ENCODE data around the gene ZW10. TPM values are rescaled to one million over a fixed set of nuclear protein-coding genes. Genes with fewer than 3 reads are reported as not detected.

Gene ZW10, protein sequence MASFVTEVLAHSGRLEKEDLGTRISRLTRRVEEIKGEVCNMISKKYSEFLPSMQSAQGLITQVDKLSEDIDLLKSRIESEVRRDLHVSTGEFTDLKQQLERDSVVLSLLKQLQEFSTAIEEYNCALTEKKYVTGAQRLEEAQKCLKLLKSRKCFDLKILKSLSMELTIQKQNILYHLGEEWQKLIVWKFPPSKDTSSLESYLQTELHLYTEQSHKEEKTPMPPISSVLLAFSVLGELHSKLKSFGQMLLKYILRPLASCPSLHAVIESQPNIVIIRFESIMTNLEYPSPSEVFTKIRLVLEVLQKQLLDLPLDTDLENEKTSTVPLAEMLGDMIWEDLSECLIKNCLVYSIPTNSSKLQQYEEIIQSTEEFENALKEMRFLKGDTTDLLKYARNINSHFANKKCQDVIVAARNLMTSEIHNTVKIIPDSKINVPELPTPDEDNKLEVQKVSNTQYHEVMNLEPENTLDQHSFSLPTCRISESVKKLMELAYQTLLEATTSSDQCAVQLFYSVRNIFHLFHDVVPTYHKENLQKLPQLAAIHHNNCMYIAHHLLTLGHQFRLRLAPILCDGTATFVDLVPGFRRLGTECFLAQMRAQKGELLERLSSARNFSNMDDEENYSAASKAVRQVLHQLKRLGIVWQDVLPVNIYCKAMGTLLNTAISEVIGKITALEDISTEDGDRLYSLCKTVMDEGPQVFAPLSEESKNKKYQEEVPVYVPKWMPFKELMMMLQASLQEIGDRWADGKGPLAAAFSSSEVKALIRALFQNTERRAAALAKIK
- polyA plus RNA-seq (2013, experiment 1 of 2): 18.1 TPM
- 17.9 TPM for polyA plus RNA-seq (2013, experiment 2 of 2)

- H3K27ac ChIP-seq (ENCODE audit: low read depth, low read length): no peak within 1 kb of the TSS
- H4K5ac ChIP-seq (ENCODE audit: low read length): no peak within 1 kb of the TSS
- H3K79me1 ChIP-seq (ENCODE audit: low read length): peaks cover 8% of the 10 kb centered on the region
- H3K23ac ChIP-seq (ENCODE audit: low read length): no peak within 1 kb of the TSS
- H3K18ac ChIP-seq (ENCODE audit: low read length): no peak within 1 kb of the TSS
- H2BK120ac ChIP-seq (ENCODE audit: low read depth, low read length): no peak within 1 kb of the TSS
- H3K4me1 ChIP-seq (ENCODE audit: control insufficient read depth, low read depth, low read length): peaks cover 2% of the 10 kb centered on the region
- H2BK5ac ChIP-seq (ENCODE audit: low read length): no peak within 1 kb of the TSS
- peak within 1 kb of the TSS; percentile 92 for H3K56ac ChIP-seq (ENCODE audit: low read length)
- peak within 1 kb of the TSS; percentile 86 for H3K9ac ChIP-seq (ENCODE audit: low read length)
- H3K27me3 ChIP-seq (ENCODE audit: insufficient read depth, low read length, poor library complexity): peaks cover 2% of the 10 kb centered on the region
- H3K79me2 ChIP-seq (ENCODE audit: control insufficient read depth, insufficient read depth, low read length): peaks cover 9% of the 10 kb centered on the region
- H3K4me3 ChIP-seq (ENCODE audit: low read length): peak within 1 kb of the TSS; percentile 77
- H3K36me3 ChIP-seq (ENCODE audit: control insufficient read depth, insufficient read depth, low read length): no peaks in the 10 kb centered on the region
- H2AK5ac ChIP-seq (ENCODE audit: low read length): no peak within 1 kb of the TSS
- no peak within 1 kb of the TSS for H3K4ac ChIP-seq (ENCODE audit: low read depth, low read length)
- WGBS (ENCODE audit: extremely low coverage, insufficient coverage, low lambda C conversion rate): no CpG with 5 or more reads among the region's 46 CpGs
- no peak within 1 kb of the TSS for H2BK15ac ChIP-seq (replicated peaks; ENCODE audit: low read depth)
- H4K8ac ChIP-seq (ENCODE audit: low read depth, low read length): no peak within 1 kb of the TSS
- peak; percentile 98 for DNase-seq
- H3K4me2 ChIP-seq (ENCODE audit: low read length): peak within 1 kb of the TSS; percentile 56
Observed at GRCh38 chr11:113773416-113774173, at the start of gene ZW10. Gene ZW10, minus strand, starts transcription at chr11:113773692. Its CDS starts 26 bp downstream, at chr11:113773666.

DNA sequence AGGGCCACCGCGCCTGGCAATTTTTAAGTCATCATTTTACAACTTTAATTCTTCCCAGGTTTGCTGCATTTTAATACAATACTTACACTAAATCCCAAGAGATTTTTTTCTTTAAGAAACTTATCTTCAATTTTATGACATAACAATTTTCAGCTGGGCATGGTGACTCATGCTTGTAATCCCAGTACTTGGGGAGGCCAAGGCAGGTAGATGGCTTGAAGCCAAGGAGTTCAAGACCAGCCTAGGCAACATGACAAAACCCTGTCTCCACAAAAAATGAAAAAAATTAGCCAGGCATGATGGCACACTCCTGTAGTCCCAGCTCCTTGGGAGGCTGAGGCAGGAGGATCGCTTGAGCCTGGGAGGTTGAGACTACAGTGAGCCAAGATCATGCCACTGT lies 44.9 kb upstream of the ZW10 start:
- Histone ChIP-seq H2AK5ac (ENCODE audit: low read length) (no peak overlapping the region), H3K9ac (ENCODE audit: low read length) (no peak overlapping the region), H3K27me3 (ENCODE audit: insufficient read depth, low read length, poor library complexity) (no peaks in the 10 kb centered on the region), H3K36me3 (ENCODE audit: control insufficient read depth, insufficient read depth, low read length) (peaks cover 5% of the 10 kb centered on the region), H3K27ac (ENCODE audit: low read depth, low read length) (no peak overlapping the region), H3K23ac (ENCODE audit: low read length) (no peak overlapping the region), H3K4me1 (ENCODE audit: control insufficient read depth, low read depth, low read length) (no peaks in the 10 kb centered on the region), H3K79me2 (ENCODE audit: control insufficient read depth, insufficient read depth, low read length) (no peaks in the 10 kb centered on the region), H3K4me3 (ENCODE audit: low read length) (no peak overlapping the region), H4K8ac (ENCODE audit: low read depth, low read length) (no peak overlapping the region), H3K56ac (ENCODE audit: low read length) (no peak overlapping the region), H3K18ac (ENCODE audit: low read length) (no peak overlapping the region), H3K4me2 (ENCODE audit: low read length) (no peak overlapping the region), H2BK15ac (replicated peaks; ENCODE audit: low read depth) (no peak overlapping the region), H3K79me1 (ENCODE audit: low read length) (no peaks in the 10 kb centered on the region), H2BK5ac (ENCODE audit: low read length) (no peak overlapping the region), H4K5ac (ENCODE audit: low read length) (no peak overlapping the region), H3K4ac (ENCODE audit: low read depth, low read length) (no peak overlapping the region), H2BK120ac (ENCODE audit: low read depth, low read length) (no peak overlapping the region)
- DNase-seq: no peak
- no CpG with 5 or more reads among the region's 3 CpGs for WGBS (ENCODE audit: extremely low coverage, insufficient coverage, low lambda C conversion rate)

DNA sequence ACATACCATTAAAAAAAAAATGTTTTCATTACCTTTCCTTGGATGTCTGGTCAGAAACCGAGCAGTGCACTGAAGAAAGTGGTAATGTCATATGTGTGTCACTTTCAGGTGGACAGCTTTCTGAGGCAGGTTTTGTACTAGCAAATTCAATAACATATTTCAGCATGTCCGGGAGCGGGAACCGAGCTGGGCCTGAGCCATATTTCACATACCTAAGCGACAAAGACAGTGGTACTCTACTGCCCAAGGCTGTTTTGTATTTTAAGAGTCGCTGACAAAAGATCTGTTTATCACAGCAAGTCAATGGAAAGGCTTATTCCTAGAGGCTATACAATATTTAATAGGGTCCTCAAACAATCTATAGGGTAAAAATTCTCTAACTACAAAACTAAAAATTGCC lies 44.1 kb upstream of the ZW10 start:
- DNase-seq: no peak
- no peak overlapping the region for H3K4me2 ChIP-seq (ENCODE audit: low read length)
- WGBS (ENCODE audit: extremely low coverage, insufficient coverage, low lambda C conversion rate): no CpG with 5 or more reads among the region's 6 CpGs
- no peaks in the 10 kb centered on the region for H3K79me1 ChIP-seq (ENCODE audit: low read length)
- H3K4me3 ChIP-seq (ENCODE audit: low read length): no peak overlapping the region
- no peak overlapping the region for H3K27ac ChIP-seq (ENCODE audit: low read depth, low read length)
- no peak overlapping the region for H3K23ac ChIP-seq (ENCODE audit: low read length)
- H3K4me1 ChIP-seq (ENCODE audit: control insufficient read depth, low read depth, low read length): no peaks in the 10 kb centered on the region
- no peak overlapping the region for H2AK5ac ChIP-seq (ENCODE audit: low read length)
- no peaks in the 10 kb centered on the region for H3K79me2 ChIP-seq (ENCODE audit: control insufficient read depth, insufficient read depth, low read length)
- H3K9ac ChIP-seq (ENCODE audit: low read length): no peak overlapping the region
- no peak overlapping the region for H2BK15ac ChIP-seq (replicated peaks; ENCODE audit: low read depth)
- H2BK5ac ChIP-seq (ENCODE audit: low read length): no peak overlapping the region
- peaks cover 5% of the 10 kb centered on the region for H3K36me3 ChIP-seq (ENCODE audit: control insufficient read depth, insufficient read depth, low read length)
- H2BK120ac ChIP-seq (ENCODE audit: low read depth, low read length): no peak overlapping the region
- no peak overlapping the region for H3K18ac ChIP-seq (ENCODE audit: low read length)
- no peaks in the 10 kb centered on the region for H3K27me3 ChIP-seq (ENCODE audit: insufficient read depth, low read length, poor library complexity)
- no peak overlapping the region for H4K8ac ChIP-seq (ENCODE audit: low read depth, low read length)
- H3K56ac ChIP-seq (ENCODE audit: low read length): no peak overlapping the region
- no peak overlapping the region for H3K4ac ChIP-seq (ENCODE audit: low read depth, low read length)
- no peak overlapping the region for H4K5ac ChIP-seq (ENCODE audit: low read length)

DNA sequence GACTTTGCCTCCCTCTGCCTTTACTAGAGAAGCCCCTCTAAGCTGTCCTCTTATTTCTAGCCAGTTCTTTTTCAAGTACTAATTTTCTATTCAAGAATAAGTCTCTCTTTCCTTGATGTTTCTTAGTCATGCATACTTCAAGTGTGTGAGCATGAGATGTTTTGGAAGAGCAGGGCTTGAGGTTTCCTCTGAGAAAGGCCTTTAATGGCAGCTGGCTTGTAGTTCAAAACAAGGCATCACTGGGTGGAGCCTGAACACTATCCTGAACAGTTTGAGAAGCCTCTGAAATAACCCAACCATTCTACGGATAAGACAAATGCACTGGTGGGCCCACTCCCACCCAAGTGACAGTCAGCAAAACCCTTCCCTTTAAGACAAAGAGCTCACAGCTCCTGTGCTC lies 43.7 kb upstream of the ZW10 start:
- Histone ChIP-seq H4K5ac (ENCODE audit: low read length) (no peak overlapping the region), H3K79me2 (ENCODE audit: control insufficient read depth, insufficient read depth, low read length) (no peaks in the 10 kb centered on the region), H2BK15ac (replicated peaks; ENCODE audit: low read depth) (no peak overlapping the region), H4K8ac (ENCODE audit: low read depth, low read length) (no peak overlapping the region), H2AK5ac (ENCODE audit: low read length) (no peak overlapping the region), H3K4ac (ENCODE audit: low read depth, low read length) (no peak overlapping the region), H3K79me1 (ENCODE audit: low read length) (no peaks in the 10 kb centered on the region), H3K27ac (ENCODE audit: low read depth, low read length) (no peak overlapping the region), H3K4me2 (ENCODE audit: low read length) (no peak overlapping the region), H3K4me3 (ENCODE audit: low read length) (no peak overlapping the region), H3K56ac (ENCODE audit: low read length) (no peak overlapping the region), H3K4me1 (ENCODE audit: control insufficient read depth, low read depth, low read length) (no peaks in the 10 kb centered on the region), H3K18ac (ENCODE audit: low read length) (no peak overlapping the region), H3K36me3 (ENCODE audit: control insufficient read depth, insufficient read depth, low read length) (peaks cover 5% of the 10 kb centered on the region), H3K9ac (ENCODE audit: low read length) (no peak overlapping the region), H2BK5ac (ENCODE audit: low read length) (no peak overlapping the region), H2BK120ac (ENCODE audit: low read depth, low read length) (no peak overlapping the region), H3K27me3 (ENCODE audit: insufficient read depth, low read length, poor library complexity) (no peaks in the 10 kb centered on the region), H3K23ac (ENCODE audit: low read length) (no peak overlapping the region)
- WGBS (ENCODE audit: extremely low coverage, insufficient coverage, low lambda C conversion rate): no CpG with 5 or more reads among the region's 1 CpG
- DNase-seq: no peak

GRCh38 chr11:113814181-113814580 lies 40.7 kb upstream of the ZW10 start:
- H3K79me2 ChIP-seq (ENCODE audit: control insufficient read depth, insufficient read depth, low read length): no peaks in the 10 kb centered on the region
- no peak overlapping the region for H4K5ac ChIP-seq (ENCODE audit: low read length)
- H2BK5ac ChIP-seq (ENCODE audit: low read length): no peak overlapping the region
- no peak overlapping the region for H3K27ac ChIP-seq (ENCODE audit: low read depth, low read length)
- H3K4ac ChIP-seq (ENCODE audit: low read depth, low read length): no peak overlapping the region
- H2BK120ac ChIP-seq (ENCODE audit: low read depth, low read length): no peak overlapping the region
- no peak overlapping the region for H3K4me3 ChIP-seq (ENCODE audit: low read length)
- no peak overlapping the region for H4K8ac ChIP-seq (ENCODE audit: low read depth, low read length)
- no peak overlapping the region for H2BK15ac ChIP-seq (replicated peaks; ENCODE audit: low read depth)
- H3K18ac ChIP-seq (ENCODE audit: low read length): no peak overlapping the region
- H3K4me2 ChIP-seq (ENCODE audit: low read length): no peak overlapping the region
- no peaks in the 10 kb centered on the region for H3K4me1 ChIP-seq (ENCODE audit: control insufficient read depth, low read depth, low read length)
- H3K36me3 ChIP-seq (ENCODE audit: control insufficient read depth, insufficient read depth, low read length): peaks cover 2% of the 10 kb centered on the region
- no peak overlapping the region for H3K9ac ChIP-seq (ENCODE audit: low read length)
- no peaks in the 10 kb centered on the region for H3K79me1 ChIP-seq (ENCODE audit: low read length)
- no peaks in the 10 kb centered on the region for H3K27me3 ChIP-seq (ENCODE audit: insufficient read depth, low read length, poor library complexity)
- H2AK5ac ChIP-seq (ENCODE audit: low read length): no peak overlapping the region
- no peak overlapping the region for H3K56ac ChIP-seq (ENCODE audit: low read length)
- no peak overlapping the region for H3K23ac ChIP-seq (ENCODE audit: low read length)
- no peak for DNase-seq

Data from mesendoderm (in vitro differentiated cells).